ENCODE data around the gene TPSB2.

- TF ChIP-seq EP300 (IDR thresholded peaks at IDR 0.05; ENCODE audit: borderline replicate concordance) (no peak), RAD21 (IDR thresholded peaks at IDR 0.05; ENCODE audit: low read depth) (no peak), CEBPB (IDR thresholded peaks at IDR 0.05) (no peak), EGR1 (IDR thresholded peaks at IDR 0.05) (no peak)
Observed at GRCh38 chr16:1188432-1189189, 41.4 kb downstream of the TPSB2 start.

All from Ishikawa (cell line).